ENCODE results near the gene LEO1. TPM values are rescaled to one million over a fixed set of nuclear protein-coding genes. Genes with fewer than 3 reads are reported as not detected.
A peak's percentile ranks its signal among the peaks of the same experiment; 100 is the strongest.

Gene LEO1
- total and polyA plus RNA-seq, 2 of the 13 experiments (the other 11 are each of a cell fraction or from before 2014, with no cell fraction given): 17.0 to 60.3 TPM

- Histone ChIP-seq H3K4me2 (ENCODE audit: low read depth, low read length) (peak overlapping the region; percentile 81), H3K79me2 (ENCODE audit: insufficient read depth, low read length) (peaks cover 41% of the 10 kb centered on the region), H2AFZ (ENCODE audit: low read length) (no peak overlapping the region), H3K27ac (ENCODE audit: extremely low read length, insufficient read depth, low read length) (peak overlapping the region; percentile 43), H3K9ac (ENCODE audit: insufficient read depth, low read depth, low read length) (peak overlapping the region; percentile 4; the same call in 1 of the 2 replicates), H3K4me1 (ENCODE audit: insufficient read depth, low read length) (peaks cover 34% of the 10 kb centered on the region), H3K4me3 (replicated peaks in 1 of 3; ENCODE audit: insufficient read depth in 1 of 3, low read depth in 2 of 3, low read length in 3 of 3) (no peak overlapping the region; a peak in 1 of 6 replicates), H4K20me1 (ENCODE audit: insufficient read depth, low read length) (no peaks in the 10 kb centered on the region), H3K36me3 (replicated peaks in 1 of 2; ENCODE audit: control insufficient read depth in 1 of 2, insufficient read depth in 2 of 2, low read length in 2 of 2) (0 out of 5 replicates have a peak, but pooled peaks cover 0 to 3% of the 10 kb centered on the region in 2 experiments), H3K27me3 (ENCODE audit: control insufficient read depth in 1 of 2, insufficient read depth in 2 of 2, low read length in 2 of 2) (no peaks in the 10 kb centered on the region; a peak in 1 of 5 replicates), H3K9me3 (ENCODE audit: low read length) (no peaks in the 10 kb centered on the region)
- in situ Hi-C loops (cut with HindIII; ENCODE audit: extremely low pct_ligation_motif_present, low pct_unique_long_range_greater_than_20kb): no loop called here
- POLR2A ChIA-PET: interaction anchor here (2.9 to 3.8 kb wide), 3 partner anchors 8 to 47 kb away, joined by 15 to 48 read pairs (median 21); no protein-coding TSS in a partner anchor
- ATAC-seq (no peak), DNase-seq (ENCODE audit: low spot score) (no peak), FAIRE-seq (no peak)
- intact Hi-C loops (cut with micrococcal nuclease; ENCODE audit: unreplicated experiment): no loop called here
- no TSS peak for BruUV-seq (replicated peaks)
- CTCF ChIA-PET (ENCODE audit: low intra/inter-chr PET ratio, low total read pairs): no interaction called here
- peak; percentile 37; the same call in 1 of the 2 replicates for TF ChIP-seq ZMYM3 (CRISPR knock-in tag; IDR thresholded peaks at IDR 0.05)
- TF ChIP-seq HDAC1 (CRISPR knock-in tag; IDR thresholded peaks at IDR 0.05): 0 out of 2 replicates have a peak, but pooled peaks have one; percentile 18
- 0 out of 2 replicates have a peak, but pooled peaks have one; percentile 22 for TF ChIP-seq ZNF768 (CRISPR knock-in tag; IDR thresholded peaks at IDR 0.05)
- peak; percentile 62; the same call in 1 of the 2 replicates for TF ChIP-seq ZBTB33 (CRISPR knock-in tag; IDR thresholded peaks at IDR 0.05)
- 0 out of 2 replicates have a peak, but pooled peaks have one; percentile 37 for TF ChIP-seq ADNP (CRISPR knock-in tag; IDR thresholded peaks at IDR 0.05)
- peak; percentile 98 for TF ChIP-seq ZNF770 (CRISPR knock-in tag; IDR thresholded peaks at IDR 0.05)
- no peak for TF ChIP-seq KLF13 (CRISPR knock-in tag; IDR thresholded peaks at IDR 0.05)
- no peak for TF ChIP-seq ZBTB25 (CRISPR knock-in tag; IDR thresholded peaks at IDR 0.05)
- WGBS (ENCODE audit: low lambda C conversion rate): 95% methylated on average over 5 of the region's 5 CpGs
These were observed 1.6 kb upstream of the LEO1 start for GRCh38 chr15:51973220-51973619.

All from HepG2 (cell line).